Activated CD4-positive, alpha-beta memory T cell treated with anti-CD3 and anti-CD28 coated beads for 36 hours (primary cell): Measurements from ENCODE around the gene HOMER3. TPM values are rescaled to one million over a fixed set of nuclear protein-coding genes. Genes with fewer than 3 reads are reported as not detected.
"Not testable (repeated sequence)": the region's sequence is repeated elsewhere in the genome, so short reads cannot be mapped to it uniquely, and the experiment has no call there.

Source experiments
- CTCF ChIA-PET: fragments of 350-600 bp; sonication (Branson Sonifier 250); formaldehyde crosslinking; loops from one replicate; lab custom pipeline; 2021; ENCODE audit warnings: antibody characterized with exemption, inconsistent platforms; lab: Charles Lee
- POLR2A ChIA-PET: fragments of 350-600 bp; sonication (Branson Sonifier 250); formaldehyde crosslinking; loops from one replicate; lab custom pipeline; 2021; ENCODE audit warnings: antibody characterized with exemption; lab: Charles Lee
- DNase-seq: peaks from one replicate; pipeline ENCODE4 v3.0.0-alpha.2; 2020
- H3K27ac Mint-ChIP-seq: one replicate; pipeline ENCODE4 v1.8.0; 2021; ENCODE audit warnings: mixed read lengths
- H3K27me3 Mint-ChIP-seq: one replicate; pipeline ENCODE4 v1.8.0; 2021; ENCODE audit warnings: mixed read lengths
- H3K36me3 Mint-ChIP-seq: one replicate; pipeline ENCODE4 v1.8.0; 2021; ENCODE audit warnings: mixed read lengths
- H3K4me1 Mint-ChIP-seq: one replicate; pipeline ENCODE4 v1.8.0; 2021; ENCODE audit warnings: low read depth, mixed read lengths
- H3K4me3 Mint-ChIP-seq: one replicate; pipeline ENCODE4 v1.8.0; 2021; ENCODE audit warnings: mild to moderate bottlenecking, mixed read lengths
- H3K9me3 Mint-ChIP-seq: one replicate; pipeline ENCODE4 v1.8.0; 2021; ENCODE audit warnings: mixed read lengths
- intact Hi-C: fragments of 100-400 bp; cut with micrococcal nuclease; formaldehyde crosslinking; loops from one replicate; pipeline ENCODE4 v1.15.1; 2023
- total RNA-seq, 2 experiments: library from RNA; stranded (reverse); gene quantifications; one replicate each; pipeline ENCODE4 v1.2.3, GENCODE V29; 2021

HOMER3 gene
- total RNA-seq, 2 experiments from 2014 or later: 0.77 to 1.2 TPM

DNA sequence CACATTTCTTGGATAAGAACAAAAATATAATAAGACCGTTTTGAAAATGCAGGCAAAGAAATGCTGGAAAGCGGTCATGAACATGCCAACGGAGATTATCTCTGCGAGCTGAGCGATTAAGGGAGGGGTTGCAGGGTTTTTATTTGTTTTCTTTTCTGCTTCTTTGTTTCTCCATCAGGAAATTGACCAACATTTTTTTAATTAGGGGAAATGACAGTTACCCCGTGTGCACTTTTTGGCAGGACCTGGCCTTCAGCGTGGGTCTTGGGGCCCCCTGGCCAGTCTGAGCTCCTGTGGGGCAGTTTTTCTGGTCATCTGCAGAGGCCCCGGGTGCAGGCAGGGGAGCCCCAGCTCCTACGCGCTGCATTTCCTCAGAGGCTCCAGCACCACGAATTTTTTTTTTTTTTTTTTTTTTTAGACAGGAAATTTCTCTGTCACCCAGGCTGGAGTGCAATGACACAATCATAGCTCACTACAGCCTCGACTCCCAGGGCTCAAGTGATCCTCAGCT, 31.3 kb upstream of the HOMER3 start:
- Mint-ChIP-seq H3K4me1 (peaks cover 5% of the 10 kb centered on the region), H3K36me3 (peaks cover 2% of the 10 kb centered on the region), H3K4me3 (no peak overlapping the region), H3K27me3 (peaks cover 9% of the 10 kb centered on the region), H3K9me3 (peaks cover 3% of the 10 kb centered on the region), H3K27ac (no peak overlapping the region)
- intact Hi-C loops: no loop called here
- peak; percentile 10 for DNase-seq
- CTCF ChIA-PET: no interaction called here
- POLR2A ChIA-PET: no interaction called here

DNA sequence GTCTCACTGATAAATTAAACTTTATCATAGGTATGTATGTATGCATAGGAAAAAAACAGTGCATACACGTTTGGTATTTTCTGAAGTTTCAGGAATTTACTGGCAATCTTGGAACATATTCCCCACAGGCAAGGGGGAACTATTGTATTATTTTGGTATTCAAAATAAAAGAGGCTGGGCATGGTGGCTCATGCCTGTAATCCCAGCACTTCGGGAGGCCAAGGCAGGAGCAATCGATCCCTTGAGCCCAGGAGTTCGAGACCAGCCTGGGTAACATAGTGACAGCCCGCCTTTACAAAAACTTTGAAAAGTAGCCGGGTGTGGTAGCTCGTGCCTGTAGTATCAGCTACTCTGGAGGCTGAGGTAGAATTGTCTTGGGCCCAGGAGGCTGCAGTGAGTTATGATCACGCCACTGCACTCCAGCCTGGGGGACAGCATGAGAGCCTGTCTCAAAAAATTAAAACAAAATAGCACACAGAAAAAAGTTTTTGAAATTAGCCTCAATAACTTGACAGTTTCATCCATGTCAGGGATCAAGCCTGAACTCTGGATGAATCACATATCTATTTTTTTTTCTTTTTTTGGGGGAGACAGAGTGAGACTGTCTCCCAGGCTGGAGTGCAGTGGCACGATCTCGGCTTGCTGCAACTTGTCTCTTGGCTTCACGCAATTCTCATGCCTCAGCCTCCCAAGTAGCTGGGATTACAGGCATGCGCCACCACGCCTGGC, 29.1 kb upstream of the HOMER3 start:
- intact Hi-C loops: no loop called here
- H3K9me3 Mint-ChIP-seq: peaks cover 3% of the 10 kb centered on the region
- no peak for DNase-seq
- H3K4me1 Mint-ChIP-seq: peaks cover 5% of the 10 kb centered on the region
- no peak overlapping the region for H3K4me3 Mint-ChIP-seq
- POLR2A ChIA-PET: no interaction called here
- H3K27ac Mint-ChIP-seq: no peak overlapping the region
- CTCF ChIA-PET: no interaction called here
- peaks cover 2% of the 10 kb centered on the region for H3K36me3 Mint-ChIP-seq
- peaks cover 9% of the 10 kb centered on the region for H3K27me3 Mint-ChIP-seq

DNA sequence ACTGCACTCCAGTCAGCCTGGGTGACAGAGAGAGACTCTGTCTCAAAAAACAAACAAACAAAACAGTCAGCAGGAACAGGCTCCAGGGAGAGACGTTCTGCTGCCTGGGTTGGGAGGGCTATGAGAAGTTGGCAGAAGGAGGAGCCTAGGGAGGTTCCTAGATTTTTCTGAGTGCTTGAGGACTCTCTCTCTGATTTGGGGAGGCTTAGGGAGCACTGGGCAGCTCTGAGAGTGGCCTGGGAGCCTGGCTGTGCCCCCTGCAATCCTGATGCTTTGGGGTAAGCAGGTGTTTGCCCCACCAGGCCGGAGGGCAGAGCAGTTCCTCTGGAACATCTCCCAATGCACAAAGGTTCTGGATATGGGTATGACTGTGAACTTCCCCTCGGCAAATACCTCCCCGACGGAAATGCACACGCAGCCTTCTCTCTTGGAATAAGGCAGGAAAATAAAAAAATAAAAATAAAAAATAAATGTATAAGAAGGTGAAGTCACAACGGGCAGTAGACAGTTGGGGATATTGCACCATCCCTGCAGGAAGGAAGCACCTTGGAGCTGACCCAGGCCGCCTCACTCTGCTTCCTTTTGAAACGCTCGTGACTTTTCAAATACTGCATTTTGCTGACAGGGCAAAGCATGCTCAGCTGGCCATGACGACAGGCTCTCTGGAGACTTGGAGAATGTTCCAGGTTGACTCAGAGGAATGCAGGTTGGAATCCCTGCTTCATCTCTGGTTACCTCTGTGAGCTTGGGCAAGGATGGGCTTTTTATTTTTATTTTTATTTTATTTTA, 26.5 kb upstream of the HOMER3 start:
- intact Hi-C loops: no loop called here
- H3K4me1 Mint-ChIP-seq: peaks cover 5% of the 10 kb centered on the region
- H3K4me3 Mint-ChIP-seq: no peak overlapping the region
- ChIA-PET CTCF (interaction anchor here (0.9 kb wide), 1 partner anchor 11 kb away, joined by 3 read pairs; no protein-coding TSS in a partner anchor), POLR2A (no interaction called here)
- H3K27ac Mint-ChIP-seq: no peak overlapping the region
- peaks cover 3% of the 10 kb centered on the region for H3K9me3 Mint-ChIP-seq
- peaks cover 2% of the 10 kb centered on the region for H3K36me3 Mint-ChIP-seq
- DNase-seq: no peak
- H3K27me3 Mint-ChIP-seq: peaks cover 6% of the 10 kb centered on the region

DNA sequence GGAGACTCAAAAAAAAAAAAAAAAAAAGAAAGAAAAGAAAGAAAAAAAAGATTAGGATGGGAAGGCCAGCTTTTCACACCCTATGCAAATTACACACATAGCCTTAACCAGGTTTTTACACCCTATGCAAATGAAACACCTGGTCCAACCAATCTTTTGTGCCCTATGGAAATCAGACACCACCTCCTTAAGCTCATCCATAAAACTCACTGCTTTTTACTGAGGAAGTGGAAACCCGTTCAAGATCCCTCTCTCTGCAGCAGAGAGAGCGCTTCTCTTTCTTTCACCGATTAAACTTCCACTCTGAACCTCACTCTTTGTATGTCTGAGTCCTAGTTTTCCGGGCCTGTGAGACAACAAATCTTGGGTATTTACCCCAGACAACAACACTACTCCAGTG, 25.3 kb upstream of the HOMER3 start:
- no peak overlapping the region for H3K4me3 Mint-ChIP-seq
- intact Hi-C loops: no loop called here
- DNase-seq: no peak
- POLR2A ChIA-PET: no interaction called here
- peaks cover 14% of the 10 kb centered on the region for H3K4me1 Mint-ChIP-seq
- CTCF ChIA-PET: interaction anchor here (0.9 kb wide), 1 partner anchor 10 kb away, joined by 3 read pairs; no protein-coding TSS in a partner anchor
- peaks cover 9% of the 10 kb centered on the region for H3K27me3 Mint-ChIP-seq
- peaks cover 2% of the 10 kb centered on the region for H3K36me3 Mint-ChIP-seq
- H3K27ac Mint-ChIP-seq: no peak overlapping the region
- H3K9me3 Mint-ChIP-seq: peaks cover 3% of the 10 kb centered on the region

GRCh38 chr19:18964121-18964520, 23.1 kb upstream of the HOMER3 start:
- CTCF ChIA-PET: interaction anchor here (0.6 to 0.7 kb wide), 2 partner anchors 182 to 1790 kb away, joined by 3 read pairs; no protein-coding TSS in a partner anchor
- H3K27me3 Mint-ChIP-seq: peaks cover 9% of the 10 kb centered on the region
- no peak overlapping the region for H3K4me3 Mint-ChIP-seq
- DNase-seq: no peak
- intact Hi-C loops: no loop called here
- peaks cover 12% of the 10 kb centered on the region for H3K4me1 Mint-ChIP-seq
- no peaks in the 10 kb centered on the region for H3K36me3 Mint-ChIP-seq
- POLR2A ChIA-PET: no interaction called here
- H3K9me3 Mint-ChIP-seq: peaks cover 3% of the 10 kb centered on the region
- no peak overlapping the region for H3K27ac Mint-ChIP-seq

DNA sequence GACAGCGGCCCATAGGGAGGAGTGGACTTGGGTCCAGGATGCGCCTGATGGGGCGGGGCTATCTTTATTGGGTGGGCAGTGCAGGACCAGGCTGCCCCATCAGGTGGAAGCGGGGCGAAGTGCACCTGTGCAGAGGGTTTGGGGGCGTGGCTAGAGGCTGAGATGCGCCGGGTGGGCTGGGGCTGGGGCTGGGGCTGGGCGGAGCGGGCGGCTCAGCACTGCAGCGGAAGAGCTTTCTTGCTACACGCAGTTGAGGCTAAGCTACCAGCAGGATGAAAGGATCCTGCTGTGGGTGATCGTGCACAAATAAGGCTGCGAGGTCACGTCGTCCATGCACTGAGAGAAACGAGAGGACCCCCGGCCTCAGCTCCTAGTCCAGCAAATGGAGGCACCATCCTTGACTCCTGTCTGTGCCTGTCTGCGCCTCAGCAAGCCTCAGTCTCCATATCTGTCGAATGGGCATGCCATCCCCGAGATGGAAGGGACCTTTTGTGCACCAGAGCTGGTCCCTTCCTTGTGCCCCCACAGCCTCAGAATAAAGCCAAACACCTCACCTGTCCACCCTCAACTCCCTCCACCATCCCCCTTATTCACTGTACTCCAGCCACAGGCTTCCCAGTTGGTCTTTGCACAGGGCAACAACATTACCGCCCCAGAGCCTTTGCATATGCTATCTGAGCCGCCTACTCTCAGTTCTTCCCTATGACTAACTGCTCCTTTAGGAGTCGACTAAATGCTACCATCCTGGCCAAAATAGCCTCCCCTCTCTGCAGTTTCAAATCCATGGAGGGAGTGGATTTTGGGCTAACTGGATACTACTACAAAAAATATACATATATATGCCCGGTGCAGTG, 21.0 kb upstream of the HOMER3 start:
- Mint-ChIP-seq H3K36me3 (no peaks in the 10 kb centered on the region), H3K27me3 (peaks cover 8% of the 10 kb centered on the region), H3K4me3 (no peak overlapping the region), H3K4me1 (peaks cover 11% of the 10 kb centered on the region), H3K9me3 (no peaks in the 10 kb centered on the region), H3K27ac (no peak overlapping the region)
- intact Hi-C loops: no loop called here
- CTCF ChIA-PET: no interaction called here
- no peak for DNase-seq
- POLR2A ChIA-PET: no interaction called here

GRCh38 chr19:18960370-18960769, 19.4 kb upstream of the HOMER3 start:
- POLR2A ChIA-PET: no interaction called here
- no peaks in the 10 kb centered on the region for H3K36me3 Mint-ChIP-seq
- H3K4me3 Mint-ChIP-seq: no peak overlapping the region
- CTCF ChIA-PET: no interaction called here
- no peak overlapping the region for H3K27ac Mint-ChIP-seq
- intact Hi-C loops: no loop called here
- peaks cover 8% of the 10 kb centered on the region for H3K27me3 Mint-ChIP-seq
- peaks cover 11% of the 10 kb centered on the region for H3K4me1 Mint-ChIP-seq
- no peak for DNase-seq
- no peaks in the 10 kb centered on the region for H3K9me3 Mint-ChIP-seq

GRCh38 chr19:18955042-18955441, 14.0 kb upstream of the HOMER3 start:
- Mint-ChIP-seq H3K4me3 (no peak overlapping the region), H3K4me1 (no peaks in the 10 kb centered on the region), H3K9me3 (no peaks in the 10 kb centered on the region), H3K27me3 (no peaks in the 10 kb centered on the region), H3K27ac (no peak overlapping the region), H3K36me3 (no peaks in the 10 kb centered on the region)
- no peak for DNase-seq
- POLR2A ChIA-PET: no interaction called here
- CTCF ChIA-PET: no interaction called here
- intact Hi-C loops: no loop called here

DNA sequence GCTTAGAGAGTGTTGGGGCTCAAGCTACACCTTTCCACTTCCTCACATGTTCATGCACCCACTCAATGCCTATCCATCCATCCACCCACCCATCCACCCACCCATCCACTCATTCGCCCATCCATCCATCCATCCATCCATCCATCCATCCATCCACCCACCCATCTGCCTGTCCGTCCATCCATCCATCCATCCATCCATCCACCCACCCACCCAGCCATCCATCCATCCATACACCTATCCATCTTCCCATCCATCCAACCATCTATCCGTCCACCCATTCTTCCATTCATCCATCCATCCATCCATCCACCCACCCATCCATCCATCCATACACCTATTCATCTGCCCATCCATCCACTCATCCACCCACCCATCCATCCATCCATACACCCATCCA, 13.1 kb upstream of the HOMER3 start:
- Mint-ChIP-seq H3K27me3 (no peaks in the 10 kb centered on the region), H3K27ac (no peak overlapping the region), H3K4me1 (no peaks in the 10 kb centered on the region), H3K36me3 (no peaks in the 10 kb centered on the region), H3K9me3 (no peaks in the 10 kb centered on the region), H3K4me3 (no peak overlapping the region)
- intact Hi-C loops: no loop called here
- ChIA-PET CTCF (no interaction called here), POLR2A (no interaction called here)
- DNase-seq: no peak

- POLR2A ChIA-PET, H3K36me3 Mint-ChIP-seq, H3K27me3 Mint-ChIP-seq, intact Hi-C loops, H3K4me1 Mint-ChIP-seq, H3K9me3 Mint-ChIP-seq, CTCF ChIA-PET, H3K27ac Mint-ChIP-seq, H3K4me3 Mint-ChIP-seq, DNase-seq: not testable (repeated sequence)
Observed at GRCh38 chr19:18952364-18953003, 11.5 kb upstream of the HOMER3 start.

DNA sequence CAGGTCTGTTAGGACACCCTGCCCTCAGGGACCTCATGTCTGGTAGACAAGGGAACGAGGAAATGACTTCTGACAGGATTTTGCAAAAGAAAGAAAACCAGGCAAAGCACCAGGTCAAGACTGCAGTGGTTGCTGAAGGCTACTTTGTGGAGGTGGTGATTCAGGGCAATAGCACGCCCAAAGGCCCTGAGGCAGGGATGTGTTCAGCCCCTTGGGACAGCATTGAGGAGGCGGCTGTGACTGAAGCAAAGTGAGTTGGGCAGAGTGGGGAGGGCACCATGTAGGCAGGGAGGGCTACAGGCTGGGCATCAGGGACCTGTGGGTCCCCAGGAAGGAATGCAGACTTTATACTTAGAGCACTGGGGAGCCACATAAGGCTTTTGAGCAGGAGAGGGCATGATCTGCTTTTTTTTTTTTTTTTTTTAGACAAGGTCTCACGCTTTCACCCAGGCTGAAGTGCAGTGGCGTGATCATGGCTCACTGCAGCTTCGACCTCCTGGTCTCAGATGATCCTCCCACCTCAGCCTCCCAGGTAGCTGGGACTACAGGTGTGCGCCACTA, 10.8 kb upstream of the HOMER3 start:
- ChIA-PET POLR2A (no interaction called here), CTCF (no interaction called here)
- Mint-ChIP-seq H3K9me3 (no peaks in the 10 kb centered on the region), H3K4me1 (no peaks in the 10 kb centered on the region), H3K4me3 (no peak overlapping the region), H3K36me3 (no peaks in the 10 kb centered on the region), H3K27me3 (no peaks in the 10 kb centered on the region), H3K27ac (no peak overlapping the region)
- intact Hi-C loops: no loop called here
- DNase-seq: no peak
